NT2/D1 (cell line): ENCODE measurements around the gene ISCA1.

Source experiments
- SUZ12 ChIP-seq: IDR thresholded peaks from 2 replicates; pipeline ENCODE4 v1.6.1; 2011; ENCODE audit not compliant: insufficient read length, insufficient read depth; ENCODE audit errors: extremely low read depth
- YY1 ChIP-seq: IDR thresholded peaks from 2 replicates; pipeline ENCODE4 v1.6.1; 2011; ENCODE audit not compliant: insufficient read length, insufficient read depth
- ZNF274 ChIP-seq: IDR thresholded peaks from 2 replicates; pipeline ENCODE4 v1.6.1; 2011; ENCODE audit warnings: mild to moderate bottlenecking, low read depth, low read length

DNA sequence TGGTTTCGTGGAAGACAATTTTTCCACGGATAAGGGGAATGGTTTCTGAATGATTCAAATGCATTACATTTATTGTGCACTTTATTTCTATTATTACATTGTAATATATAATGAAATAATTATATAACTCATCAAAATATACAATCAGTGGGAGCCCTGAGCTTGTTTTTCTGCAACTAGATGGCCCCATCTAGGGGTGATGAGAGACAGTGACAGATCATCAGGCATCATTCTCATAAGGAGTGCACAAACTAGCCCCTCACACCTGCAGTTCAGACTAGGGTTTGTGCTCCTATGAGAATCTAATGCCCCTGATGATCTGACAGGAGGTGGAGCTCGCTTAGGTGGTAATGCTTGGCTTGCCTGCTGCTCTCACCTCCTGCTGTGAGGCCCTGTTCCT lies 6.4 kb downstream of the ISCA1 start:
- TF ChIP-seq YY1 (no peak), ZNF274 (no peak), SUZ12 (no peak)
